ENCODE results near the gene BMPER.
A peak's percentile ranks its signal among the peaks of the same experiment; 100 is the strongest.

BMPER gene

DNA sequence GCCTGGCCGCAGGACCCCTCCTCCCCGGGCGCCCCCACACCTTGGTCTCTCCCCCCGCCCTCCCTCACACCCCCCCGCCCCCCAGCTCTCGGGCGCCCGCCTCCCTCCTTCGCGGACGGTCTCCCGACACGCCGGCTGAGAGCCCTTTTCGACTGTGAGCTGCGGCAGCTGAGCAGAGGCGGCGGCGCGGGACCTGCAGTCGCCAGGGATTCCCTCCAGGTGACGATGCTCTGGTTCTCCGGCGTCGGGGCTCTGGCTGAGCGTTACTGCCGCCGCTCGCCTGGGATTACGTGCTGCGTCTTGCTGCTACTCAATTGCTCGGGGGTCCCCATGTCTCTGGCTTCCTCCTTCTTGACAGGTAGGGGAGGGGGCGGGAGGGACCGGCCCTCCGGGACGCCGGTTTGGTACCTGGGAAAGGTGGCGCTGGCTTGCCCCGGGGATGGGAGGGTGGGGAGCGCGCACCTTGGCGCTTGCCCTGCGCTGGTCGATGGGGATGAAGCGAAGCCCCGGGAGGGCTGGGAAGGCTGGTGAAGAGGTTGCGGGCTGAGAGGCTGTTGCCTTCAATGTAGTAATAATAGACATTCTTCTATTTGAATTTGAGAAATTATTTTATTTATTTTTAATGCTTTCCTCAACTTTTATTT lies at the start of gene BMPER:
Gene BMPER (plus strand): TSS at position 151 of the 644 bp plus-strand sequence. CDS start 75 bp downstream, at position 226.
- peak in 1 of 2 donors; percentile 33 for DNase-seq

DNA sequence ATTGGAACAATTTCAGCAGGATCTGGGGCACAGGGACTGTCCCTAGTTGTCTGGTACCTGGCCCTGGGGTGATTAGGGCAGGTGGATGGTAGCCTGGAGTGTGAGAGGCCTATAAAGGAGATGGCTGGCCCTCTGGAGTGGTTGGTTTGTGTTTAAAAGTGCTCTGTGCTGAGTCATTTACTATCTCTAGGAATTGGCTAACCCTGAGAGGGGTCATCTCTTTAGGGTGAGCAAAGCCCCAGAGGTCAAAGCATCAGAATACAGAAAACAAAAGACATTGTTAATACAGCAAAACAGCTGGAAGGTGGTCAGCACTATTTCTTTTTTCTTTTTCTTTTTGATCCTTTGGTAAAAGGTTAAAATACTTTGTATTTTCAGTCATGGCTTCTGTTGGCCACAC lies 43.4 kb upstream of the BMPER start:
- no peak for DNase-seq

DNA sequence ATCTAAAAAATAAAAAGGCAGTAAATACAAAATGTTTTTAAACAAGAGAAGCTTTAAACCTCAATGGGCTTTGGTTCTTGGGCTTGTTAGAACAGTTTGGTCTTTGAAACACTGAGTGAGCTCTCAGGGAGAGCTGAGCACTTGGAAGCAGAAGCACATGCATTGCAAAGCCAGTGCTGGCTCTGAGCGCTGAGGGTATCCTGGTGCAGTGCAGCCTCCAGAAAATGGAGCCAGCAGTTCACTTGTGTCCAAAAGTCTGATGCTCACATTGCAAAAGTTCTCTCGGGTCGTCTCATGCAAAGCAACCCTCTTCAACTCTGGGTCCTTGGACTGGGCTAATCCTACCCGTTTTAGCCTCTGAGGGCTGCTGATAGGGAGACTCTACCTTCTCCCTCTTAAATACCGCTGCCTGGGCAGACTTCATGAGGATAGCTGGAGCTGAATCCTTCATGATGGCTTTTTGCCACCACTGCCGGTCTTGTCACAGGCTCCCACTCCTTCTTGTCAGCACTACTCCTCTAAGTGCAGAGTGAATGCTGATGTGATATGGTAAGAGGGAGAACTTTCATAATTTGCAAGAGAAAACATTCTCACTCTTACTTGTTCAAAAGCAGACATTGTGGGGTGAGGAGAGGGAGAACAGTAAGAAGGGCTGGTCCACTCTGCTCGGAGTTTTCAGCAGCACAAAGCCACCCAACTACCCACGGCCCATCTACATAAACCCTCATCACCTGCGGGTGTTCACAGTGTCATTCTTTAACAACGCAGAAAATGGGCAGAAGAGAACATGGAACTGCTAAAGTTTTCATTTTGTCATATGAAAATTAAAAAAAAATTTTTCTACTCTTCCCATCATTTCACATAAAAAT lies 42.2 kb upstream of the BMPER start:
- DNase-seq: no peak

DNA sequence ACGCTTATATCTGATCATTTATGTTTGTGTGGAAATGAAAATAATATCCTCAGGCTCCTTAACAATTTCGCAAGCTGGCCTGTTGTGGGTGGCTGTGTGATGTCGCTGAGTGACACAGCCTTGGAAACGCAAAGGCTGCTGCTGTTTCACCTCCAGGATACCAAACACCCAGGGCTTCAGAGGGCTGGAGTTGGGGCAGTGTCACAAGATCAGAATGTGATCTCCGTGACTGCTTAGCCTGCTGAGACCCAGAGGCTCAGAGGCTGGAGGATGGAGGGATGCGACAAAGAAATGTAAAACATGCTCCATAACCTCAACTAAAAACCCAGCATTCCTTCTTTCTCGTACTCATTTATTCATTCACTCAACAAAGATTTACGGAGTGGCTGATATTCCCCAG lies 37.2 kb upstream of the BMPER start:
- no peak for DNase-seq

DNA sequence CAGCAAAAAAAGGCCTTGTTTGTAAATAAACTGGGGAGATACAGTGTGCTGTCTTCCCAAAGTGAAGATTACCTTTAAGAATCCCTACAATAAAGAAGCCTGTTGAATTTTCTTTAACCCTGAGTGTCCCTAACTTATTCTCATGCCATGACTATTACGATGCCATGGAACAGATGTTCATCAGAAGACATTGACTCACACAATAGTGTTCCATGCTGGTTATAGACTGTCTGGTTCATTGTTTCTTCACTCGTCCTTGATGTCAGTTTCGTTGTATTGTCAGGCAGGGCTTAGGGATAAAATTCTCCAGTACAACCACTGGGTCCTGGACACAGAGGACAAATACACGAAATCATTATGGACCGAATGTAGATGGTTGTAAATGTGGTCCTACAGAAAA lies 36.2 kb upstream of the BMPER start:
- DNase-seq: no peak

DNA sequence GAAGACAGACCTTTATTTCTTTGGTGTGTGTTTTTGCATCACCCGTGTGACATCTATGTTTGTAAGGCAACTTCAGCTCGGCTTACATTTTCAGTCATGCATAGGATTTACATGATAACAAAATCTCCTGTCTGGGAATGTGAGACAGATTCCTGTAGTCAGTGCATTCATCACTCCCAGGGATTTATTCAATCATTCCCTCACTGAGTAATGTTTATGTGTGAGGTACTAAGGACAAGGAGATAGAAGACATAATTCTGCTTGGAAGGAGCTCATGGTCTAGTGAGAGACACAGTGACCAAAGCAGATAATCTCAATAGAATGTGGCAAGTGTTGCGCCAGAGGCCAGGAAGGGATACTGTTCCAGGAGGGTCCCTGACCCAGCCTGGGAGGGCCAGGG lies 35.2 kb upstream of the BMPER start:
- DNase-seq: no peak

DNA sequence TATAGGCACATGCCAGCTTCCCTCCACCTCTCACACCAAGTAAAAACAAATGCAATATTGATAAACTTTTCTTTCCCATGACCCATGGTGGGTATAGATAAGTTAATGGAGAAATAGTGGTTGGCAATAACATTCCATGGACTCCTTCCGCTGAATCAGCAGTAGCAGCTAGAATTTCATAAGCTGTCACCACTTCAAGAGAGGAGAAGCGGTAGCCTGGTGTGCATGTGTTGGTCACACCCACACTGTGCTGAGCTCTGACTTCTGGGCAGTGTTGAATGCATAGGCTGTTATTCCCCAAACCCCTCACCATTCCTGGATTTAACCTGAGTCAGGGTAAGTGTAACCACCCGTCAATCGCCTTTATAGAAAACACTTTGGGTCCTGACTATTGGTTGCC lies 32.5 kb upstream of the BMPER start:
- no peak for DNase-seq

DNA sequence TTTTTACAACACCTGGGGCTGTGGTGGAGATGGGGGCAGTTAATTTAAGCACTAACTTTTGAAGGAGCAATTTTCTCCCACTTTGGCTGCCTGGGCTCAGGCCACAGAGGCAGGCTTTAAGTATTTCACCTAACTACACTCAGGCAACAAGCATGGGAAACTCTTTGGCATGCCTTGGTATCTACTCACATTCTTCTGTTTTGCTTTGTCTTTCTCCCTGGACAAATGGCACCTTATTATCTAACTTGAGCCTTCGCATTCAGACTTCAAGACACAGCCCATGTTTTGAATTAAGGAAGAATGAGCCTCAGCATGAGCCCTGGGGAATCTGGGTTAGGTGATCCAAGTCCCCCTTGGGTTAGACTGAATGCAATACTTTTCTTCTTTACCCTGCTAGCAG lies 31.8 kb upstream of the BMPER start:
- no peak for DNase-seq

DNA sequence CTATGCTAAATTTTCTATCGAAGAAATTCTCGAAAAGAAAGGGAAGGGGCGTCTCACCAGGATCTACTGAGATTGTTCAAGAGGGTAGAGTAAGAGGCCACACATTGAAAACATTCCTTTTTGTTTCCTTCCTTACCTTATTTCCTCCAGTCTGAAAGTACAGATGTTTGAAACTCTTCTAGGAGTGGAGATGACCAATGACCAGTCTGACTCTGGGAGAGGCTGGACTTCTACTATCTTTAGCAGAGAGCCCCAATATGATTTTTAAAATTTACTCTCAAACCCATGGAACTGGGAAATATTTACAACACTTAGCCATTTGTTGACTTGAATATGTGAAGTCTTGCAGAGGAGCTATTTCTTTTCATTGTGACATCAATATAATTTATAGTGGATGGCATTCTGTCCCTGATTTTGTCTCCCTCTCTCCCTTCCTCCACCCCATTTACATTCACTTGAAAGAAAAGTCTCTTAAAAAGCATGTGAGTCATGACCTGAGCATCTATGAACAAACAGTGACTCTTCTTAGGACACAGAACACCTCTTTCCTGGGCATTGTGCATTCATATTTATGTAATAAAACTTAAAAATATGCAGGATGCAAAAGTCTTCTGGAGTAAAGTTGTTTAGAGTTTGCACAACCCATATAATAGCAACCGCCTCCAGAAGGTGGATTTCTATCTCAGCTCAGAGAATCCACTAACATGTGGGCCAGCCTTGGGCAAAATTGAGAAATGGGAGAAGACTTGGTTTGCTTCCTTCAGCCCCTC lies 31.2 kb upstream of the BMPER start:
- no peak for DNase-seq

DNA sequence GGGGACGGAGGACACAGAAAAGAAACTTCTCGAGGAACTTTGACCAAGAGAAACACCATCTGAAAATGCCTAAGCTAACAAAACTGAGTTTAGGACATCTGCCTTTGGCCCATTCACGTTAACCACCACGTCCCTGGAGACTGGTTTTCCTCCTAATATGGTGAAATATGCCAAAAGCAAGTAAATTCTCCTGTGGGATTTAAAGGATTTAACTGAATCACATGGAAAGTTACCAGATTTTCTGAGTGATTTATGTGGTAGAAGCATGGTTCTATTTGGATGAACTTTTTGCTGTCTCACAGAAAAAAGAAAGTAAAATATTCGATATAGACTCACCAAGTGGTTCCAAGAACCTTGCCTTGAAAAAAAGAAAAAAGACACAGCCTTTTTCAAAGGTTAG lies 30.4 kb upstream of the BMPER start:
- no peak for DNase-seq

DNA sequence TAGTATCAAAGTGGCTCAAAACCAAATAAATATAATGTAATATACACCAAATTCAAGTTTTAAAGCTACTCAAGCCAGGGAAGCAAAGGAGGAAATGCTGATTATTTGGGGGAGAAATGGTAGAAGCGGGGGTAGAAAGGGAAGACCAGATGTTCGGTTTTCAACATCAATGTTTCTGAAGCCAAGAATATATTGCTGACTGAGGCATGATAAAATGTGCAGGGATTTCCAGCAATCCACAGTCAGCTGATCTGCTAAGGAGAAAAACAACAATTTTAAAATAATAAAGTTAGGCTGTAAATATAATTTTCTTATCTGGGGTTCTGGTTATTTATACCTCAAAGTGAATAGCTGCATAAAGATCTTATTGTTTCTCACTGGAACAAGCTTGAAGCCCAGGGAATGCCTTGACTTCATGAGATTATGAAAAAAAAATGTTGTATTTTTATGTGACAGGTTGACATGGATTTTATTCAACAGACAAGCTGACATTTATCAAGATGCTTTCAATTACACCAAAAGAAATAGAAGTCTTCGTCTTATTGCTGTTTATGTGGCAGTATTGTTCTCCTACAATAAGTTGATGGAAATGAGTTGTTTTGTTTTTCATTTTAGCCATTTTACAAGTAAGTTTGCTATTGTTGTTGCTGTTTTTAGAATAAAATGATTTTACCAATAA lies 28.6 kb upstream of the BMPER start:
- DNase-seq: no peak

DNA sequence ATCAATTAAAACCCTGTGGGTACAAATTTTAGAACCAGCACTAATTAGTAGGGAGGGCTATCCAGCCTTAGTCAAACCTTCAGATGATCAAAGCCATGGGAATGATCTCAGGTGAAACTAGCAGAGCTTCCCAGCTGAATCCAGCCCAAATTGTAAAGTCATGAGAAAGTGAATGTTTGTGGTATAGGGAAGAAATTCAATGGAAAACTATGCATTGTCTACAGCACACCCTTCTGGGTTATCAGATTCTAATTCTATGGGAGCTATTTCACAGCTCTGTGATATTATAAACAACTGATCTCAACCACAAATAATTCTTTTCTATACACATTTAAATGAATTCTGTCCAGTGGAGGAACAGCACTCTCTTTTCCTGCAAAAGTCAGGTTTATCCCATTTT lies 24.6 kb upstream of the BMPER start:
- DNase-seq: no peak

DNA sequence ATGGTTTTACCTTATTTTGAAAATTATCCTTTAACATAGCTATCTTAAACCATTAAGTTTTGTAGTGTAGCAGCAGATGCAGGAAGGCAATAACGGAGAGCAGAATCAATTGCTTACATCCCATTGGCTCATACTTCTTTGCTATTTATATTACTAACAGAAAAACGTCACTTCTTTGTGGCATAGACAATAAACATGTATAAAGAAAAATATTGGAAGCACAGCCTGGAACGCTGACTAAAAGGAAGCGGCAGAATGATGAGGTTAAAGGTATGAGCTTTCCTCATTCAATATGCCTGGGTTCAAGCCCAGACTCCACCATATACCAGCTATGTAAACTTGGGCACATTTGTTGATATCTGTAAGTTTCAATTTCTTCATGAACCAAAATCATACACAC lies 24.0 kb upstream of the BMPER start:
- no peak for DNase-seq

DNA sequence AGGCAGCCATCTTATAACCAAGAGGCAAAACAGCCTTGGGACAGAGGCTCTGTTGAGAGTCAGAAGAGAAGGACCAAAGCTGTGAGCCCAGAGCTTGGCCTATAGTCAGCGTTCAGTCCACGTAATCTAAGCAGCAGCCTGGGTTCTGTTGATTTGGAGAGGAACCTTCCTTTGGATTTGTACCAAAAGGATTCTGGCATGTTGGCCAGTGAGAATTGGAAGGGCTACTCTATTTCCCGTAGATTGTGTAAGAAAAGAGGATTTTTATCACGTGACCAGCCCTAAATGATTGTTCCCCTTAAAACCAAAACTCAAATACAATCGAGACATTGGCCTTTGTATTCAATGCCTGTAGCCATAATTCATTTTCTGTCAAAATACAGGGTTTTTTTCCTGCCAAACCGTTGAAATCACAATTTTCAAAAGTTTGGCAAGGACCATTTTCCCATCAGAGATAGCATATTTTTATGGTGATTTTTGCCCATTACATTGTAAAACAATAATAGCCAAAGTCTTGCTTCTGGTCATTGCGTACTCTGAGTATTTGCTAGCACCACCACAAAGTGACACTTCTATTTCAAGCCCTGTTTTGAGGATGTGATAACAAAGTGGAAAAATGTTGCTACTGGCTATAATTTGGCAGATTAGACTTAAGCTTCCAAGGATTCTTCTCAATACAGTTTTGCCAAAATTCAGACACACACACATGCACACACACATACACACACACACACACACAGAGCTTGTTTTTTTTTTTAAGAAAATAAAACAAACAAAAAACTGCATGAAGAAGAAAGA lies 23.1 kb upstream of the BMPER start:
- no peak for DNase-seq

DNA sequence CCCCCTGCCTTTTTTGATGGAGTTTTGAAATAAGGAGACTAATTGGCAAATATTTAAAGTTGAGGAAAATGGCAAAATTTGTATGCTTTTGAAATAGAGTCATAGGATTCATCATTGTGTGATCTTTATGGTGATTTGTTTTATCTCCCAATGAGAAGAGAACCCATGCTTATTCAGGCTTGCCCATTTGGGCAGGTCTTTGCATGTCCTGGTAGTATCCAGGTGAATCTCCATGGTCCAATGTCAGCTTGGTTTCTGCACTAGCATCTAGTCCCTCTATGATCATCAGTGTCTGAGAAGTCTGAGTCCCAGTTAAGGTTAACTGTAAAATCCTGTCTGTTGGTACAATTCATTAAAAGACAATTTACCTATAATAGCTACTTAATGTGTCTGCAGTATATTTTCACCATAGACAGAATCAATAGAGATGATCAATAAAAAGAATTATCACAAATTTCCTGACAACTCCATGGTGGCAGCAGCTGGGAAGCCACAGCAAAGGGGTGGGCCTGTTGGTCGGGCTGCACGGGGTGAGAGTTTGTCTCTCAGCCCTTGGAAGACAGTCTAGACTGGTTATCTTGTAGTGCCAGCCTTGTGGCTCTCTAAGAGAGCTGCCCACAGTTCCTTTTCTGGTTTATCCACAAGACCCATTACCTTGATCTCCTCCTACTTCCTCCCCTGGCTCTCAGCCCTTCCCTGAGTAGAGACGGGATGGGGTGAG lies 22.2 kb upstream of the BMPER start:
- DNase-seq: no peak

DNA sequence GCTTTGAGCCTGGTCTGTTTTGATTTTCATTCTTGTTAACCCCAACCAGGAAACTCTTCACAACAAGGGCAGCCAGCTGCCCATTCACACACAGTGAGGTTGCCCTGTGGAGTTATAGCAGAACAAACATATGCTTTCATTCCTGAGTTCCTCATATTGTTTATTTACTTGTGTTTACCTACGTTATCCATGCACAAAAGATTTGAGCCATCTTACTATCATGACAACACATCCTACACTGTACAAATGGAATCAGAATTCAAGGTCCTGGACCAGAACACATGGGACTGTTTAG lies 21.7 kb upstream of the BMPER start:
- no peak for DNase-seq

DNA sequence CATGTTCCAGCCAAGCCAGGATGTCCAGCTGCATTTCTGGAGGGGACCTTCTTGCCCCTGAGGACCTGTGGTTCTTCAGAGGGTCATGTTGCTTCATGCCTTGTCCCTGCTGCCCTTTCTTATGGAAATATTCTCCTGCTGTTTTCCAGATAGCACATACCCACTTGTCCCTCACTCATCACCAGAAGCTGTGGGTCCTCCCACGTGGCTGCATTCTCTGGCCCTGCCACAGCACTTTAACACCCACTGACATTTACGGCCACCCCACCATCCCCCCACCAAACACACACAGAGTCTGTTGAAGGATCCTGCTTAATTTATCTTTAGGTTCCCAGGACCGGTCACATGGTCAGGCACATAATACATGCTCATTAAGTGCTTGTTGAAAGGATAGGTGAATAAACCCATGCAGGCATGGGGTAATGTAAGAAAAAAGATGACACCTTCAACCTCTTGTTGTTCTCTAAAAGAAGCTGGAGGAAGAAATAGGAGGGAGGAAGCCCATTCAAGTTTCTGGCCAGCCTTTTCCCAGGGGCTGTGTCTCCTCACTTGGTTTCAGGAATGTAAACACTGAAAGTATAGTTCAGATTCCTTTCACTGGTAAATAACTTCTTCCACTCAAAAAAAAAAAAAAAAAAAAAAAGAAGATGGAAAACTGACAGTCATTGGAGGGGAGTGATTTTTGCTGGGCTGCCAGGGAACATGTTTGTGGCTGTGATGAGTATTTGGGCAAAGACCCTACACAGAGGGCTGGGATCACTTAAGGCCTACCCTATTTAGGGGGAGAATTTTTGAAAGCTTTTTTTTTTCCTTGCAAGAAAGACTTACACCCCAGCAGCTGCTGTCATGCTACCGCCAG lies 19.8 kb upstream of the BMPER start:
- no peak for DNase-seq

DNA sequence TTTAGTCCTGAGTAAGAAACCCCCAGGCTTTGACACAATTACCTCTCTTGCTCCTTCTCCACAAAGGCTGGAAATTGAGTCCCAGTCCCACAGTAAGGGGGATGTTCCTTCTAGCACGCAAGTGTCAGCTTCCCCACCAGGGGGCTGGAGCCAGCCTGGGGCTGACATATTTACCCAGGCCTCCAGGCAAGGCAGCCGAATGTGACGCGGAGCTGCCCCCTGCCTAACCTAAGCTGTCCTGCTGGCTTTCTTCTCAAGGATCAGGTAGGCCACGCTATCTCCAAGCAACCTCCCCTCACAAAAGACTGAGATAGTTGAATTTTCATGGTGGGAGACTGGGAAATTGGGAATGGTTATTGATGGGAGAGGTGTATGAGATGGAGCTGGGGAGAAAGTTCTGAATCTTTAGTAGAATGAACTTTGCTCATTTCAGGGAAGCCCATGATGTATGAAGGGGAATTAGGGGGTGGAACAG lies 19.2 kb upstream of the BMPER start:
- DNase-seq: peak in 1 of 2 donors; percentile 16

DNA sequence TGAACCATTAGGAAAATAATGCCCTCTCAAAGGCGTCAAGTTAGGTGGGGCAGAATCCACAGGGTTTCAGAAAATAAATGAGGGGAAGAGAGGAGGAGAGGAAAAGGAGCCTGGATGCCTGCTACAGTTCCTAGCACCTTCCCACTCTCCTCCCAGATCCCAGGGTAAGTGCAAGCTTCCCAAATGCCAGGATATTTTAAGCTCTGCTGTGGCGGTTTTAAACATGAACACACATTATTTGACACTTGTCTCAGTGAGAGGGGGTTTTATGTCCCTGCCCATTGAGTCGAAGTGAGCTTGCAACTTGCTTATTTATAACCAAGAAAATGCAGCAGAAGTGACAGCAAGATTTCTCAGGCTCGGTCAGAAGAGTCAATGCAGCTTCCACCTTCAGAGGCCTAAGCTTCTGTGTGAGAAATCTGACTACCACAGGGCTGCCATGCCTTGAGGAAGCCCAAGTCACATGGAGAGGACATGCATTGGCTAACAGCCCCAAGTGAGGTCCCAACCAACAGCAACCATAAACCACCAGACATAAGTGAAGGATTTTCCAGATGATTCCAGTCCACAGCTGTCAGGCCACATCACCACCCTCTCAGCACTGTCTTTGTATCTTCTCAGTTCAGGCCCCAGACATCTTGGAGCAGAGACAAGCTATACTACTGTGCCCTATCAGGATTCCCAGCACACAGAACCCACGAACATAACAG lies 17.9 kb upstream of the BMPER start:
- no peak for DNase-seq

DNA sequence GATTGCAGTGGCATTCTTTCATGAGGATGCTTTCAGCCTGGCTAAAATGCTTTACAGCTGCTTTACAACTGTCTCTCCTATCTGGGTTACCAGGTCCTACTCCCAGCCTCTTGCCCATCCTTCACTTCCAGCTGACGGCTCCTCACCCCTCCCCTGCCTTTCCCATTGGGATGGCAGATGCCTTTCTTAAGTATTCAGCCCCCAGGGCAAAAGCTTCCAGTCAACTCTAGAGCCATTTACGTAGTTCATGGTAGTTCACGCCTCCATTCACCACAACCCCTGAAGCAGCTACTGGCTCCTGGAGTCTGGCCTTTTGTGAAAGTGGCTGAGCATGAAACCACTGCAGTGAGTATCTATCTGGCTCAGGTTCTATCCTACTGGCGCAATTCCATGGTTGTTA lies 17.2 kb upstream of the BMPER start:
- no peak for DNase-seq
